HG03095 (cell line): ENCODE measurements around the gene ZNF516.

Source experiments
- ATAC-seq: cut with Tn5 transposase; IDR thresholded peaks from one replicate; pipeline ENCODE4 v1.9.1; 2021; ENCODE audit warnings: moderate library complexity; ENCODE audit not compliant: unreplicated experiment

ZNF516 gene

DNA sequence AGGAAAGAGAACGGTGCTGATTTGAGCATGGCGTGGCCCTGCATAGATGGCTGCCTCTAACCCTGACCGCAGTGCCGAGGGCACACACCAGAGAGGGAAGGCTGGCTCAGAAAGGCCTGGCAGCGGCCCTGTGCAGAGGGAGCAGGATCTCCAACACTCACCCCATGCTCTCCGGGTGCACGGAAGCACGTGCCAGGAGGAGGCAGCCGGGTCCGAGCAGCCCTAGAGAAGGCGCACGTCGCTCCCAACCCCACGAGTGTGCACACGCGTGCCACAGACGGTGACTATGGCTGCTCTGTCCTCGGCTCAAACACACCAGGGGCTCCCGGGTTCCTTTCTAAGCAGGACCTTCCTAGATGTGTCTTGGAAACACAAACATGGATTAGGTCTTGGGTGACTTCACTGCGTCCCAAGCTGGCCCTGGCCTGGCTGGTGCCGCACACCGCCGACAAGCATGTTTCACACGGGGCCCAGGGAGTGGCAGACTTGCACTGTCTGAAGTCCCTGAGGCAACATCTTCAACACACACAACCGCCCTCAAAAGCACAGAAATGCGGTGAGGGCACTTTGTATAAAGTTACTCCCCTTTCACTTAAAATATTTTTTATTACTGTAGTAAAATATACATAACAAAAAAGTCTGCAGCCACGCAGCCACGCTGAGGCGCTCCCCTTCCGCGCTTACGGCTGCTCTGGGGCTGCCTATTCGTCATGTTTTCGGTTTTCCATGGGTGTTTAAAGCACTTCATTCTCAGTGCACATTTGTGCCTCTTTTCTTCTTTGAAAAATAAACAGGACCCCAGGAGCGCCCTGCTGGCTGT is 110.0 kb downstream of the ZNF516 start:
- no peak for ATAC-seq

DNA sequence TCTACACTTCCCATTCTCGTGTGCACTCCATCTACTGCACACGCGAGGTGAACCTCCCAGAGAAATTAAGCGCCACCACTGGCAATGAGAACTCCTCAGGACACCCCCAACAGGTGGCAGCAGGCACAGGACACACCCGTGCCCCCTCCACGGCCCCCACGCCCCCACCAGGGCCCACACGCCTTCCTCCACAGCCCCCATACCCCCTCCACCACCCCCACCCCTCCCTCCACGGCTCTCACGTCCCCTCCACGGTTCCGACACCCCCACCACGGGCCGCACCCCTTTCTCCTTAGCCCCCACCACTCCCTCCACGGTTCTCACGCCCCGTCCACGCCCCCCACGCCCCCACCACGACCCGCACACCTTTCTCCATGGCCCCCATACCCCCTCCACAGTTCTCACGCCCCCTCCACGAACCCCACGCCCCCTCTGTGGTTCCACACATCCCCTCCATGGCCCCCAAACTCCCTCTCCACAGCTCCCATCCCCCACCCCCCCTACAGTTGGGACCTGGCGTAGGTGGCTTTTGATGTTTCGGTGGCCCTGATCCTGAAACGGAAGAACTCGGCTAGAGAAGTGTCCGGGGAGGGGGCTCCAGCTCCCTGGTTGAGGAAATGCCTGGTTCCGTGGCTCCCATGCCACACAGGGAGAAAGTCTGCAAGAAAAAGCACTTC is 110.8 kb downstream of the ZNF516 start:
- ATAC-seq: no peak

DNA sequence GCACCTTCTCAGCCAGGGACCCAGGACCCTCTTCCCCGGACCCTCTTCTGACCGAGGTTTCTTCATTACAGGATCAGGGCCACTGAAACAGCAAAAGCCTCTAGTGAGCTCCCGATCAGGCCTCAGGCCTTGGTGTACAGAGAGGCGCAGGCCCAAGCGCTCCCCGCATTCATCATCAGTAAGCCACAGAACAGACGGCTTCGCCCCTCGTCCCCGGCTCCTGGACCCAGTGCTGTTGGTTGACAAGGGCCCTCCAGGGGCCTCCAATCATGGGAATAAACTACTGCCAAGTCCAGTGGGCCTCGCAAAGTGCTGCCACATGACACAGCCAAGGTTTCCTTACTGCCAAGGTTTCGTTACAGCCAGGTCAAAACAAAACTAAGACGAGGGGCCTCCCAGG is 111.4 kb downstream of the ZNF516 start:
- ATAC-seq: no peak

DNA sequence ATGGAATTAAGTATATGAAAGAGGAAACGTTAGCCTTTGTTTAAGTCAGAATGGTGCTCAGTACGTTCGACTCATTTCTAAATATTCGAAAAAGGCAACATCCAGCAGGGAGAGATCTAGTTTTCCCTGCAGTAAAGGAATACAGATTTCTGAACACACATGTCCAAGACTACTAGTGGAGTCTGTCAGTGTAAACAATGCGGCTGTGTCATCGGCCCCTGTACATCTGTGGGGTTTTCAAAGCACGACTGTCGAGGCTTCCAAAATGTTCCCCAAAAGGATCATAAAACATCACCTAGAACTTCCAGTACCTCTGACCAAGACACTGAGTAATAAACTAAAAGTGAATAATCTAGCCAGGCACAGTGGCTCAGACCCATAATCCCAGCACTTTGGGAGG is 112.8 kb downstream of the ZNF516 start:
- no peak for ATAC-seq

DNA sequence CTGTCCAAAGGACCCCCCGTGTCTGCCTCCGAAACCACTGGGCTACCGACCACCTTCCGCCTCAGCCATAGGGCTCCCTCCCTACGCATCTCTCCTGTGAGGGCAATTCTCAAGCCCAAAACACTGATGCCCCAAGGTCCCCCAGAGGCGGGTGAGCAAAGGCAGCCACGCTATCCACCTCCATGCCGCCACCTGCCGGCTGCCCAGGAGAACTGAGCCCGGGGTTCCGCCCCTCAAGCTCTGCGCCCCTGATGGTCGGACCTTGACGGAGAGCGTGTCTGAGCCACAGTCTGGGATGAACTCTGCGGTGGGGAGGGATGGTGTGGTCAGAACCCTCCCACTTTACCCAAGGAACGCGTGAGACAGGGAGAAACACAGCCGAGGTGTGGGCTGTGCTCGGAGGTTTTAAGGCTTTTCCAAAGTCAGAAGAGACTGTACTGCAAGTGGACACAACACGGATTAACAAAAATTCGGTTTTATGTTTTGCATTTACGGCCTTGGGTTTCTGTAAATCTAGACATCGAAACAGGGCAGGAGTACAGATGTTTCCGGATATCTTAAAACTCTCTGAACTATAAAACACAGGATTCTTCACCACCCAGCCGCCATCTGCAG is 114.1 kb downstream of the ZNF516 start:
- no peak for ATAC-seq

DNA sequence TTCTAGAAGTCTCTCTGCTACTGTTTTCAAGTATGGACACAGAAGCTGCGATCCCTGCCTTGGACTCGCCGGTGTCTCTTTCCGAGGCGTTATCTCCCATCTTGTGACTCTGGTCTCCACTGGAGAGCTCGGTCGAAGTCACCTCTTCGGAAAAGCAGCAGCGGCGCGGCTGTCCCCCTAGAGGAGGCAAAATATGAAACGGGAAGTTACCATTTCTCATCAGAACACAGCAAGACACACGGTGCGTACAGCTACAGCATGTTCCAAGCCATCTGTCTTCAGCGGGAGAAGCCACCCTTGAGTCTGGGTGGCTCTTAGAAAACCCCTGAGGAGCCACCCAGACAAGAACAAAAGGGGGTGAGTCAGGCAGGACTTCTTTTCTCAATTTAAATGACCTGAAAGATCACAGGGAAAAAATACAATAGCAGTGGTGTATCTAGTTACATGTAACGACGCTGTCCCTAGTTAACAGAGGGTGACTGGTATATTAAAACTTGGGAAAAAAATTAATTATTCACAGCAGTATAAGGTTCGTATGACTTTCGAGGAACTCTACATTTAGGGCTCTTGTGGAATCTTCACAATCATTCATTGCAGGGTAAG is 114.8 kb downstream of the ZNF516 start:
- no peak for ATAC-seq

DNA sequence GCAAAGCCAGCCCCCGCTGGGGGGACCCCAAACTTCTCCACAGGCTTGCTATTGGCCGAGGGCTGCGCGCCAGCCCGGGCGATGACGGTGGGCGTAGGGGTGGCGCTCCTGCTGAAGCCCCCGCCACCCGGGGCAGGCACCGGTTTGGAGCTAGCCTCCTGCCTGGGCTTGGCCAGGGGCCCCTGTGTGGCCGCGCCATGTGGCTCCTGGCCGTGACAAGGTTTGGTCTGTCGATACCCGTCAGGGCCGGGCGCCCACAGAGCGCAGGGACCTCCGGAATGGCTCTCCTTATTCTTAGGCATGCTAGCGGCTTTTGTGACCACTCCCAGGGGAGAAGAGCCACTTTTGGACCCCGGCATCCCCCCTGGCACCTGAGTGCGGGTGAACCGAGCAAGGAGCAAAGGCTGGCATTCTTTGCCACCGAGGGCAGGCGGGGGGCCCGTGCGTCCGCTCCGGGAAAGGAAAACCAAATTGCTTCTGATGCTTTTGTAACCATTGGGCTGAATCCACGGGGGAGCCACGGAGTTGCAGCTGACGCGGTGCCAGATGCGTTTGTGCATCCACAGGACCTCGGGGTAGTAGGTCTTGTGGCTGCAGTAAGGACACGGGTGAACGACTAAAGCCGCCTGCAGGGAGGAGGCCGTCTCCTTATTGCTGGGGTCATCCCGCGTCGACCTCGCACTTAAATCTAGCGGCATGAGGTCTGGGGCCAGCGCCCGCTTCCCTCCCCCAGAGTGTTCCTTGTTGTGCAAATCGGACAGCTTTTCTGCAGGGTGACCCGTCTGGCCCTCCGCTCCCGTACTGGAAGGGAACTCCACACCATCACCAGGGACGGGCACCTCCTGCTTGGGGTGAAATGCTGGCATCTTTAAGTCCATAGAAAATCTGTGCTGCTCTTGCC is 115.6 kb downstream of the ZNF516 start:
- ATAC-seq: no peak

DNA sequence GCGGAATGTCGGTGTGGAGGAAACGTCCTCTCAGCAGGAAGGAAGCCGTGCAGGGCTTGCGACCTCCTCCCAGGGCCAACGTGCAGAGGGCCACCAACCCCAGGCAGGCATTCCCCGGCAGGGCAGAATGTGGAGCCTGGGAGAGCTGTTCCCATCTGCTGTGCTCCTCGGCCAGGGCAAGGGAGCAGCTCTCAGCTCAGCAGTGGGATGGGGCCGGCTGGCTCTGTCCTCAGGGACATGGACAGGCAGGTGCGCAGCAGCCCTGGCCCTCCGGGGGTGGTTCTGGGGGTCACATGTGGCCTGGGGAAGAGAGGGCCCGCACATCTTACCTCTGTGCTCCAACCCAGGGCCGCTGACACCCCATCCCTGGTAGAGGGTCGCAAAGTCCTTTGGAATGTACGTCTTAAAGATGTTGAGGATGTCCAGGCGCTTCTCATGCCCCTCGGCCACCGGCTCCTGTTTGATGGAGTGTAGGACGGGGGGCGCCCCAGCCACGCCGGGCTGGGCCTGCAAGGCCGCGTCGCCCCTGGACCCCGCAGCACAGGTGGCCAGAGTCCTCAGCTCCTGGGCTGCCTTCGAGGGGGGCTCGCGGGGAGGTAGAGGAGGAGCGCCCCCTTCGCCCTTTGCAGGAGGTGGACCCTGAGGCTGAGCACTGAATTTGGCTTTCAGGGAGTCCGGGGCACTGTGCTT is 116.4 kb downstream of the ZNF516 start:
- ATAC-seq: no peak

DNA sequence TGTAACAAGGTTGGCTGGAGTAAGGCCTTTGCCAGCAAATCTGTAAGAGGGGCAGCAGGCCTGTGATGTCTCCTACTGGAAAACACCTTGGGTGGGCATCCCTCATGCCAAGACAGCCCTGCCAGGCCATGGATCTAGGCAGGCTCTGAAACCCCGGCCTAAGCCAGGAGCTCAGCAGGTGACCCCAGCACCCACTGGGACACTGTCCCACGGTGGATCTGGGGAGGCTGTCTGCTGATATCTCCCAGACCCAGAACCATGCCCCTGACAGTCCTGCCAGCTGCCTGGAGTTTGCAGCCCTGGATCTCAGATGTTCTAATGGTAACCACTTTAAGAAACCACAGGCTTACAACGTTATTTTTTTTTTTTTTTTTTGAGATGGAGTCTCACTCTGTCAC is 117.7 kb downstream of the ZNF516 start:
- ATAC-seq: no peak

DNA sequence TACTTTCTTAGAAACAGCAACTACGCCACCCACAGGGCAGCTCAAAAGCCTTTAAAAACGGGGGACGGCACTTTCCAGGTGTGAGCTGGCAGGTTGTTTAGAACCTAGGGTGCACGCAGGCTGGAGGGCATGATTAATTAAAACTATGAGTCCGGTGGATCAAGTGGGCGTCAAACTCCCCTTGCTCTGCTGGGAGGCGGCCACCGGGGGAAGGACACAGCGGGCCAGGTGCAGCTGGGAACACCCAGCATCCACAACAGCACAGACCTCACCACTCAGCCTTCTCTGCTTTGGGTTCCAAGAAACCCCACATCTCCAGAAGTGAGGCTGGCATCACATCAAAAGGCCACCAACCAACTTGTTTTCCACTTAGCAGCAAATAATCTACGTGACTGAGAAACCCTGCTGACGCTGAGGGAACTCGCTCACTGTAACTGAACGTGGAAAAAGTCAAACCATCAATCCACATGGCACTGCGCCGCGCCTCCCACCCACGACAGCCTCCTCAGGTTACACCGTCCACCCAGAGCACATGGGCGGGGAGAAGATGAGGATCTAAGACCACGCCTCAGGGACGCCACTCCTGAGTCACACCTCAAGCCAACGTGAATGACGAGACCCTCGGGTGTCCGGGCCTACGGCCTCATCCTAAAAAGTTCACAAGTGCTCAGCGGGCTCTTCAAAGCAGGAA is 118.2 kb downstream of the ZNF516 start:
- ATAC-seq: no peak

DNA sequence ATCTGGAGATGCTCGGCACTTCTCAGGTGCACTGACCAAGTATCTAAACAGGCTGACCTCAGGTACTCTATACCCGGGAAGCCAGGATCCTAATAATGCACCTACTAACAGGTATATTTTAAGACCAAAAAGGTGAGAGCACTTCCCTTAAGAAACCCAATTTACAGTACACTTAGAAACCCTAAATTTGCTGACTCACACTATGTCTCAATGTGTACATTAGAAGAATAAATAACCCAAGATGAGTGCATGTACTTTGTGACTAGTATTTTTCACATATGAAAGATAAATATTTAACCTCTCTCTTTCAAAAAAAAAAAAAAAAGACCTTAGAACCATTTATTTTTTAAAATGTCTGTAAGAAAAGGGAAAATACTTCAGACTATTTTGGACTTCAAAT is 118.8 kb downstream of the ZNF516 start:
- ATAC-seq: no peak

DNA sequence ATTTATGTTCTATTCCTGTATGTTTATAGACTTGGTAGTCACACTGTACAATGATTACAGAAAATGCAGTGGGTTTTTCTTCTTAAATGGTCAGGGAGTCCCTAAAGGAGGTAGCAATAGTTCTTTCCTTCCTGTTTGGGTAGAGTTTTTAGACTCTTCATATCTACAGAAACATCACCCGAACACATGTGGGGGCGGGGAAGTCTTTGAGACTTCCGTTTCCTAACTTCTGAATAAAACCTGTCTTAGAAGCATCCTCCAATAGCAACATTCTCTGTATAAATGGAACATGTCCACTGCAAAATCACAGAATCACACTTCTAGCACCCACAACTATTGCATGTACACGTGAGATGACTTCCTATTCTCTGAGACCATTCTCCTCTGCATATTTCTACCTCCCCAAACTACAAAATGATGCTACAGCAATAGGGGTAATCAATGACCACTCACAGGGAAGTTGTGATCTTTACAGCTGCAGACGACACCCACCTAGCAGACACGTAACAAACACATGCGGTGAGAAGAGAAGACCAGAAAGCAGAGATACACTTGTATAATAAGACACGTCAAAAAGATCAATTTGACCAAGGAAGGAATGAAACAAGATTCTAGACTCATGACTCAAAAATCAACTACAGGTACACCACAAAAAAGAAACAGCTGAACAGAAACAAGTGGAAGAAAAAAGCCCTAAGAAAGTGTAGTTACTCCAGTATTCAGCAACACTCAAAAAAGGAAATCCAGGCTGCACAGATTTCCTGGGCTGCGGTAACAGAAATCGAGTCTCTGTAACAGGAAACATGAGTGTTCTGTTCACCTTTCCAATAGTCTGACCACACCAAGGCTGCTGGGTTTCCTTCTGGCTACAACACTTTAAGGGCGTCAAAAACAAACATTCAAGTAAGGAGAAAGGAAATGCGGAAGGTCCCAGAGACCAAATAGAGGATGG is 120.4 kb downstream of the ZNF516 start:
- peak; percentile 72 for ATAC-seq

DNA sequence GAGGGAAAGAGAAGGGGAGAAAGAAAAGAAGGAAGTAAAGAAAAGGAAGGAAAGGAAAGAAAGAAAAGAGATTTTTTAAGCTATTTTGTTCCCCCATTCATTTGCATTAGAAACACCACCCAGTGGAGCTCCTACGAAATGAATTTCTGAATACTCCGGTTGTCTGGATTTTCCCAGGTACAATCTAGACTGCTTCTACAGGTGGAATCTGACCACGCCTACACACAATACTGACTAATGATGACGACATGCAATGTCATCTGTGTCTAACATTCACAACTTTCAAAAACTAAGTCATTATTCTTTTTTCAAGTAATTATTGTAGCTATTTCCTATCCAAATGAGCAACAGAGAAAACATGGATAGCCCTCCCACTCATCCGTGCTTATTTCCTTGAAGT is 121.7 kb downstream of the ZNF516 start:
- no peak for ATAC-seq

DNA sequence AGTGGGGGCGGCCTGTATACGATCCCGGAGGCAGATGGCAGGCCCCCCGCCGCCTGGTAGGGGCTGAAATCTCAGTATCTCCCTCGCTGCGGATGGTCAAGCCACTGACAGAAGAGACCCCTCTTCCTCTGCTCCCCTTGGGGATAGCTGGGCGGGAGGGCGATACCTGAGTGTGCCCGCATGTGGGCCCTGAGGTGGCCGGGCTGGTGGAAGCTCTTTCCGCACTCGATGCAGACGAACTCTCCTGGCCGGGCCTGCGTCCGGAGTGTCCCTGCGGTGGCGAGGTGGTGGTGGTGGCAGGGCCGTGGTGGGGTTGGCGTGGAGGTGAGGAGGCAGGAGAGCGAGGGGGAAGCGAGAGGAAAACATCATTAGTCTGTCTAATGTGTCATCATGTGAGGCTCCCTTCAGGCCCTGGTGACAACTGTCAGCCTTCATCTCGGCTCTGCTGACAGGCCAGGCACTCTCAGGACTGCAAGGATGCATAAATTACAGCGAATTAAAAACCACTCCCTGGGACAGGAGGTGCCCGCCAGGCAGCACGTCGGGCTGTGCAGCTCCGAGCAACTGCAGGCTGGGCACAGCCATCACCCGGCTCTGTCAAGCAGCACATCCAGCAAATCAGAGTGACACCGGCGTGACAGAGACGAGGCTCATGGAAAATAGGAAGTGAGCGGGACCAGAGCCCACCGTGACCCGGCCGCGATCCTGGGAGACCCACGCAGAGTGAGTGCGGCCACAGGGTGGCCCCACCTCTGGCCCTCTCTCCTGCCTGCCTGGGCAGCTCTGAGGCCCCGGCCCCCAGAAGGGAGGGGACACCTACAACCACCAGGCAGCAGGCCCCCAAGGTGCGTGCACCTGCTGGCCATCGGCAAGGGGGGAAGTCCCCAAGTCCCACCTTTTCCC is 123.5 kb downstream of the ZNF516 start:
- no peak for ATAC-seq

DNA sequence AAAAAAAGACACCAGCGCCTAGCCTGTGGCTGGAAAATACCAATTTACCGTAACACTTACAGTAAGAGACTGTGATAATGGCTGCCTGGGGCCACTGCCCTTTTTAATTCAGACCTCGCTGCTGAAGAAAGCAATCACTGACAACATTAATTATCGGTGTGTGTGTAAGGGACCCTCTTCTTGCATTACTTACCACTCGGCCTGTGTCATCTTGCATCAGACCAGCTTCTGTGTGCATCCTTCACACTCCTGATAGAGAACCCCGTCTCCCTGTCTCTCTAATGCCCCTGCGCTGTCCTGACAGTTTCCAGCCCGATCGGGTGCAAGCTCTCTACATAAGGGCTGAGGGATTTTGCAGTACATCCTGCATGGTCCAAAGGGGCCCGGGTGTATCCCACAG is 124.4 kb downstream of the ZNF516 start:
- ATAC-seq: no peak

DNA sequence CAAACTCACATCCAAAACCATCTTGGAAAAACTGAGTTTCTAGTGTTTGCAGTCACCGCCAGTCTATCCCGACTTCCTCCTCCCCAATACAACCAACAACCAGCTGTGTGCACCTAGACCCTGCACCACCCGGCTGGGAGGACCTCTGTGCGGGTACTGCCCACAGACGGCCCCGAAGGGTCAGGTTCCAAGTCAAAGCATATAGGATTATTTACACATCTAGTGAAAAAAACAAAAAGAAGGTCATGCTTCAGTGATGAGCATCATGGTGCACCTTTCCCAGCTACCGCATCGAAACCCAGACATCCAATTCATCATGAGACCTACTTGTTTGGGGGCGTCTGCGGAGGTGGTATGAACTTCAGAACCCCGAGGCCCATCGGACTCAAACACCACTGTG is 124.8 kb downstream of the ZNF516 start:
- no peak for ATAC-seq

DNA sequence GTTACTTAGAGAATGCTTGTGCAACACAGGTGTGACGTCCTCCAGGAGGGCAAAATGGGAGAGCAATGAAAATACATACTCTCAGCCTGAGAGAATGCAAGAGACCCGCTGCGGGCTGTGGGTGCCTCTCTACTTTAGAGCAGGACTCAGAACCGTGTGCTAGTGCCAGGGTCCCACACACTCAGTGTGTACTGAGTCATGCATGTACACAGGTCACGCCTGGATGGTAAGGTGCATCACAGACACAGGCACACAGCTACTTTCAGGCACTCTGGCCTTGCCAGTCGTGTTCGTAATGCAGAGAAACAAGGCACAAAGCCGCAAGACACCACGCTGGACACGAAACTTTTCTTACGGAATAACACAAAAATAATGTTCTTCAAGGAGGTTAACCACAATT is 125.3 kb downstream of the ZNF516 start:
- ATAC-seq: no peak
